Nephron (organoid): ENCODE data around the gene ARL14.

Source experiments
- H3K27ac Mint-ChIP-seq, 3 experiments: 2 replicates each; pipeline ENCODE4 v1.8.0; 2020; ENCODE audit warnings: mixed read lengths in 3 of 3, mild to moderate bottlenecking in 2 of 3, moderate library complexity in 1 of 3
- H3K27me3 Mint-ChIP-seq: 2 replicates; pipeline ENCODE4 v1.8.0; 2021; ENCODE audit warnings: low read depth, mild to moderate bottlenecking, moderate library complexity, mixed read lengths
- H3K36me3 Mint-ChIP-seq: 2 replicates; pipeline ENCODE4 v1.8.0; 2020; ENCODE audit warnings: low read depth, mixed read lengths
- H3K4me1 Mint-ChIP-seq: 2 replicates; pipeline ENCODE4 v1.8.0; 2020; ENCODE audit warnings: mixed read lengths
- H3K4me3 Mint-ChIP-seq, 3 experiments: 2 replicates each; pipeline ENCODE4 v1.8.0; 2020; ENCODE audit warnings: mild to moderate bottlenecking in 3 of 3, mixed read lengths in 3 of 3, moderate library complexity in 2 of 3
- H3K9me3 Mint-ChIP-seq: 2 replicates; pipeline ENCODE4 v1.8.0; 2020; ENCODE audit warnings: mixed read lengths
- CTCF ChIP-seq, 3 experiments: fragments of 200-600 bp; sonication (generic); IDR thresholded peaks; one replicate each; pipeline ENCODE4 v1.5.0; 2021; ENCODE audit warnings: antibody characterized with exemption in 3 of 3; ENCODE audit not compliant: unreplicated experiment in 3 of 3

Gene ARL14

GRCh38 chr3:160638184-160638583, 38.8 kb upstream of the ARL14 start:
- Mint-ChIP-seq H3K4me3 (no peak overlapping the region), H3K4me1 (peaks cover 4% of the 10 kb centered on the region), H3K27me3 (no peaks in the 10 kb centered on the region), H3K36me3 (no peaks in the 10 kb centered on the region), H3K9me3 (no peaks in the 10 kb centered on the region), H3K27ac (no peak overlapping the region)
- no peak for TF ChIP-seq CTCF (IDR thresholded peaks at IDR 0.05; ENCODE audit: unreplicated experiment in 3 of 3)

DNA sequence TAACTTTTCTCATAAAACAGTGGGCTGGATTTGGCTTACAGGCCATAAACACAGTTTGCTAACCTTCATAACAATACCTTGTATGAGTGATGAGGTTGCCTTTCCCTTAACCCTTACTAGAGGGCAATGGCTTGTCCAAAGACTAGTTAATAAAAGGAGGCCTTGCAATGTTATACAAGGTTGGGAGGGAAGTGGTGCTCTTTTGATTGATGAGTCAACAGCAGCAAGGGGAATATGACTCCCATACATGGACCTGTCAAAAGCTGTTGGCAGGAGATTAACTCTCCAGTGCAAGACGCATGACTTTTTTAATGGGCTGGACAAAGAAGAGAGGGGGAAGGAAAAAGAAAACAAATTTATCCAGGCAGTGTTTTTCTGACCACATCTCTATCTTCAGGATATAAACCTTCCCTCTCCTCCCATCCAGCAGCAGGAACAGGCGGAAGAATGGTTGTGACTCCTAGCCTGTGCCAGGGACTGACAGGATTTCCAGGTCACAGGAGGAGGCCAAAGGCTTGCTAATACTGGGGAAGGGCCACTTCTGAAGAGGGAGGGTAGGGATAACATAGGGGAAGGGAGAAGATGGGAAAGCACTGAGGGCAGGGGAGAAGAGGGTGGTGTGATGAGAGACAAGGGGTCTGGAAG, 35.2 kb upstream of the ARL14 start:
- H3K27ac Mint-ChIP-seq: peak overlapping the region in 1 of 3 experiments; percentile 1
- H3K9me3 Mint-ChIP-seq: no peaks in the 10 kb centered on the region
- H3K36me3 Mint-ChIP-seq: no peaks in the 10 kb centered on the region
- peaks cover 4% of the 10 kb centered on the region for H3K4me1 Mint-ChIP-seq
- no peak overlapping the region for H3K4me3 Mint-ChIP-seq
- TF ChIP-seq CTCF (IDR thresholded peaks at IDR 0.05; ENCODE audit: unreplicated experiment in 3 of 3): no peak
- H3K27me3 Mint-ChIP-seq: no peaks in the 10 kb centered on the region

DNA sequence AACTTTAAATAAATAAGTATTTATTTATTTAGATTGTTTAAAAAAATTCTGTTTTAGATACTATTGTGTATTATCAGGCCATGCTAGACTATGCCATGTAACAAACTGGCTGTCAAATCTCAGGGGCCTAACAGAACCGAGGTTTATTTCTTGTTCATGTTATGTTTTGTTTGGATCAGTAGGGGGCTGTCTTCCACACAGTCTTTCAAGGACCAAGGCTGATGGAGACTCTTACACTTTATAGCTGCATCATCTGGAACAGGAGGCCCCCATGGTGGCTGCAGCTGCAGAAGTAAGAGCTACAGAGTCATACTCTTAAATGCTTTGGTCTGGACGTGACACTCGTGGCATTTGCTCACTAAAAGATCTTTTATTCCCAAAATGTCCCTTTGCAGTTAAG, 33.0 kb upstream of the ARL14 start:
- peaks cover 4% of the 10 kb centered on the region for H3K4me1 Mint-ChIP-seq
- no peak for TF ChIP-seq CTCF (IDR thresholded peaks at IDR 0.05; ENCODE audit: unreplicated experiment in 3 of 3)

DNA sequence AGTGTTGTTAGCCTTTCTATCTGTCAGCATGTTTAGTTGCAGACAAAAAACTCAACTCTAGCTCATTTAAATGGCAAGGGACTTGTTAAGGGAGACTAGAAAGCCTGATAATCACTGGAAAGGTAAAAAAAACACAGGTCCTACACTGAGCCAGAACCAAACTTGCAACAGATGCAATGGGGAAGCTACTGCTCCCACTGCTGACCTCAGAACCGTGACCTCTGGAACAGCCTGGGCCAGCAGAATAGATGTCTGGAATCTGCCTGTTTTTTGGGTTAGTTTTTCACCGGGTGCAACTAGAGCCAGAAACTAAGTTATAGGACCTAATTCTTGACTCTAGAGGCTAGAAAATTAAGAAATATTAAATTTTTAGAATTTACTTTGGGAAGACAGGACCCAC, 32.5 kb upstream of the ARL14 start:
- no peak for TF ChIP-seq CTCF (IDR thresholded peaks at IDR 0.05; ENCODE audit: unreplicated experiment in 3 of 3)
- Mint-ChIP-seq H3K4me1 (peaks cover 4% of the 10 kb centered on the region), H3K4me3 (no peak overlapping the region), H3K27me3 (no peaks in the 10 kb centered on the region), H3K36me3 (no peaks in the 10 kb centered on the region), H3K9me3 (no peaks in the 10 kb centered on the region), H3K27ac (no peak overlapping the region)

More for the DNA sequence above, 33.0 kb upstream of the ARL14 start:
- H3K27ac Mint-ChIP-seq: no peak overlapping the region
- H3K36me3 Mint-ChIP-seq: no peaks in the 10 kb centered on the region
- no peaks in the 10 kb centered on the region for H3K9me3 Mint-ChIP-seq
- H3K4me3 Mint-ChIP-seq: no peak overlapping the region
- H3K27me3 Mint-ChIP-seq: no peaks in the 10 kb centered on the region

DNA sequence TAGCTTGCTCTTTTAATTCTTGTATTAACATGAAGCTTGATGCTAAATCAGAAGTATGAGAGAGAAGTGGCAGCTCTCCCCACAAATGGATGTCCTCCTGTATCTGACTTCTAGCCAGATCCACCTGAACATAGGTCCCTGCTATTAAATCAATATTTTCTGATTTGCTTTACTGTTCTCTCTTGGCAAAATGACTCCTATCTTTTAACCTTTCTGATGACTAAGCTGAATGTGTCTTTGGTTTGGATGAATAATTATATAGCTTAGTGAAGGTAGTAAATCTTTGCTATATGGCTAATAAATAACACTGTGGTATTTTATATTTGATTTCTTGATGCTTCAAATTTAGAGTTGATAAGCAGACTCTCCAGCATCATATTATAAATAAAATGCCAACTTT, 28.3 kb upstream of the ARL14 start:
- TF ChIP-seq CTCF (IDR thresholded peaks at IDR 0.05; ENCODE audit: unreplicated experiment in 3 of 3): no peak
- Mint-ChIP-seq H3K27ac (no peak overlapping the region), H3K9me3 (no peaks in the 10 kb centered on the region), H3K4me3 (no peak overlapping the region), H3K4me1 (no peaks in the 10 kb centered on the region), H3K27me3 (no peaks in the 10 kb centered on the region), H3K36me3 (no peaks in the 10 kb centered on the region)

- no peaks in the 10 kb centered on the region for H3K4me1 Mint-ChIP-seq
- H3K27ac Mint-ChIP-seq: no peak overlapping the region
- no peaks in the 10 kb centered on the region for H3K36me3 Mint-ChIP-seq
- H3K4me3 Mint-ChIP-seq: no peak overlapping the region
- no peak for TF ChIP-seq CTCF (IDR thresholded peaks at IDR 0.05; ENCODE audit: unreplicated experiment in 3 of 3)
- no peaks in the 10 kb centered on the region for H3K9me3 Mint-ChIP-seq
- no peaks in the 10 kb centered on the region for H3K27me3 Mint-ChIP-seq
Observed at GRCh38 chr3:160649596-160649995, 27.4 kb upstream of the ARL14 start.
